Vagina (tissue), 2 donors: ENCODE results near the gene STOX2. TPM values are rescaled to one million over a fixed set of nuclear protein-coding genes. Genes with fewer than 3 reads are reported as not detected.

Experiments
- DNase-seq, 2 donors: peaks; one replicate each; pipeline ENCODE4 v3.0.0-alpha.2; 2017; ENCODE audit errors: extremely low spot score in 2 of 2
- H3K27ac ChIP-seq: fragments of 200-600 bp; sonication (generic); one replicate; pipeline ENCODE4 v1.5.1; 2019
- H3K27me3 ChIP-seq: fragments of 200-600 bp; sonication (generic); one replicate; pipeline ENCODE4 v1.5.1; 2019
- H3K36me3 ChIP-seq, 2 donors: fragments of 200-600 bp; sonication (generic); one replicate each; pipeline ENCODE4 v1.5.1; 2017 to 2019
- H3K4me1 ChIP-seq: fragments of 200-600 bp; sonication (generic); one replicate; pipeline ENCODE4 v1.5.1; 2019
- H3K4me3 ChIP-seq, 2 donors: fragments of 200-600 bp; sonication (generic); 1 replicate in 1 of 2; 2 replicates in 1 of 2; pipeline ENCODE4 v1.5.1; 2016 to 2019
- H3K9me3 ChIP-seq: fragments of 200-600 bp; sonication (generic); one replicate; pipeline ENCODE4 v1.5.1; 2019
- POLR2A ChIP-seq, 2 donors: fragments of 450-650 bp; IDR thresholded peaks; one replicate each; pipeline ENCODE4 v1.6.1; 2017; ENCODE audit warnings: antibody characterized with exemption in 2 of 2, mild to moderate bottlenecking in 2 of 2, moderate library complexity in 2 of 2
- POLR2AphosphoS5 ChIP-seq, 2 donors: sonication (generic); formaldehyde crosslinking; IDR thresholded peaks; one replicate each; pipeline ENCODE4 v1.9.0; 2017; ENCODE audit warnings: antibody characterized with exemption in 2 of 2, mild to moderate bottlenecking in 2 of 2, low read depth in 1 of 2; ENCODE audit not compliant: insufficient read depth in 1 of 2
- intact Hi-C: fragments of 100-400 bp; cut with DNase I; formaldehyde crosslinking; loops from one replicate; pipeline ENCODE4 v1.15.1; 2023
- total RNA-seq: library from RNA; depleted of rRNA; stranded (reverse); fragments of >200 nt; gene quantifications from one replicate; pipeline ENCODE4 v1.2.3, GENCODE V29; 2016
- TF ChIP-seq, protein P1 (sequence below), 3 experiments: fragments of 450-650 bp in 2 of 3; fragments of 200-600 bp in 1 of 3; sonication (generic) in 1 of 3; IDR thresholded peaks; one replicate each; pipeline ENCODE4 v1.5.1; 2017 to 2019; ENCODE audit warnings: antibody characterized with exemption in 3 of 3, mild to moderate bottlenecking in 2 of 3, moderate library complexity in 2 of 3

STOX2 gene
- total RNA-seq, 1 donor from 2014 or later, result 11.5 TPM

DNA sequence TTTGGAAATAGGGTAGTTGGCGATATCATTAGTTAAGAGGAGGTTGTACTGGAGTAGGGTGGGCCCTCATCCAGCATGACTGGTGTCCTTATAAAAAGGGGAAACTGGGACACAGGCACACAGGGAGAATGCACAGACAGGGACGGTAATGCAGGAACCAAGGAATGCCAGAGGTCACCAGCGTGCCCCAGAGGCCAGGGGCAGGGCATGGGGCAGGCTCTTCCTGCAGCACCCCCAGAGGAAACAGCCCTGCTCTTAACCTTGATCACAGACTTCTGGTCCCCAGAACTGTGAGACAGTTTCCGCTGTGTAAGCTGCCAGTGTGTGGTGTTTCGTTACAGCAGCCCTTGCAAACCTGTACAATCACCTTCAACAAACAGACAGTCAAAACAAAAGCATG lies 15.9 kb upstream of the STOX2 start:
- H3K27ac ChIP-seq, result no peak overlapping the region
- H3K4me1 ChIP-seq, result no peaks in the 10 kb centered on the region
- H3K9me3 ChIP-seq, result no peaks in the 10 kb centered on the region
- H3K27me3 ChIP-seq, result no peaks in the 10 kb centered on the region
- TF ChIP-seq POLR2A (IDR thresholded peaks at IDR 0.05) (no peak), POLR2AphosphoS5 (IDR thresholded peaks at IDR 0.05; ENCODE audit: insufficient read depth in 1 of 2, low read depth in 1 of 2) (no peak)
- TF ChIP-seq, protein P1, sequence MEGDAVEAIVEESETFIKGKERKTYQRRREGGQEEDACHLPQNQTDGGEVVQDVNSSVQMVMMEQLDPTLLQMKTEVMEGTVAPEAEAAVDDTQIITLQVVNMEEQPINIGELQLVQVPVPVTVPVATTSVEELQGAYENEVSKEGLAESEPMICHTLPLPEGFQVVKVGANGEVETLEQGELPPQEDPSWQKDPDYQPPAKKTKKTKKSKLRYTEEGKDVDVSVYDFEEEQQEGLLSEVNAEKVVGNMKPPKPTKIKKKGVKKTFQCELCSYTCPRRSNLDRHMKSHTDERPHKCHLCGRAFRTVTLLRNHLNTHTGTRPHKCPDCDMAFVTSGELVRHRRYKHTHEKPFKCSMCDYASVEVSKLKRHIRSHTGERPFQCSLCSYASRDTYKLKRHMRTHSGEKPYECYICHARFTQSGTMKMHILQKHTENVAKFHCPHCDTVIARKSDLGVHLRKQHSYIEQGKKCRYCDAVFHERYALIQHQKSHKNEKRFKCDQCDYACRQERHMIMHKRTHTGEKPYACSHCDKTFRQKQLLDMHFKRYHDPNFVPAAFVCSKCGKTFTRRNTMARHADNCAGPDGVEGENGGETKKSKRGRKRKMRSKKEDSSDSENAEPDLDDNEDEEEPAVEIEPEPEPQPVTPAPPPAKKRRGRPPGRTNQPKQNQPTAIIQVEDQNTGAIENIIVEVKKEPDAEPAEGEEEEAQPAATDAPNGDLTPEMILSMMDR (IDR thresholded peaks at IDR 0.05), result no peak
- intact Hi-C loops, result no loop called here
- H3K36me3 ChIP-seq, result no peaks in the 10 kb centered on the region
- no peak for DNase-seq
- H3K4me3 ChIP-seq, result no peak overlapping the region

DNA sequence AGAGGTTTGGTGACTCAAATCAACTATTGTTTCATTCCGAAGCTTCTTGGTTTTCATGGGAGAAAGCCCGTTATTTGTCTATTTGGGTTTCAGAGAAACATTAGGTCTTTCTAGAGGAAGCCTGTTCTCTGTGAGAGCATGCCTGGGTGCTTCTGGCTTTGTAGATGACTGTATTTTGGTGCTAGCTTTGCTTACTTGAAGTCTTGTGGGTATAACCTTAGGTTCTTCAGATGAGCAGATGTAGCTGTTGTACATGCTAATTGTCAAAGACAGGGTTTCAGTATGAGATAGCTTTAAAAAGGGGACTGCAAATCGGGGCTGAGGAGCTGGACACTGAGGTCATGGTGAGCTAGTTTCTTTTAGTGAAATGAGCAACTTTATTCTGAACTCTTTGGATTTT lies 7.9 kb upstream of the STOX2 start:
- intact Hi-C loops, result no loop called here
- H3K9me3 ChIP-seq, result no peaks in the 10 kb centered on the region
- no peaks in the 10 kb centered on the region for H3K36me3 ChIP-seq
- no peak for DNase-seq
- H3K27ac ChIP-seq, result no peak overlapping the region
- H3K4me3 ChIP-seq, result no peak overlapping the region
- no peak for TF ChIP-seq POLR2A (IDR thresholded peaks at IDR 0.05)
- TF ChIP-seq POLR2AphosphoS5 (IDR thresholded peaks at IDR 0.05; ENCODE audit: insufficient read depth in 1 of 2, low read depth in 1 of 2), result no peak
- TF ChIP-seq, protein P1 (IDR thresholded peaks at IDR 0.05), result no peak
- no peaks in the 10 kb centered on the region for H3K4me1 ChIP-seq
- H3K27me3 ChIP-seq, result no peaks in the 10 kb centered on the region

DNA sequence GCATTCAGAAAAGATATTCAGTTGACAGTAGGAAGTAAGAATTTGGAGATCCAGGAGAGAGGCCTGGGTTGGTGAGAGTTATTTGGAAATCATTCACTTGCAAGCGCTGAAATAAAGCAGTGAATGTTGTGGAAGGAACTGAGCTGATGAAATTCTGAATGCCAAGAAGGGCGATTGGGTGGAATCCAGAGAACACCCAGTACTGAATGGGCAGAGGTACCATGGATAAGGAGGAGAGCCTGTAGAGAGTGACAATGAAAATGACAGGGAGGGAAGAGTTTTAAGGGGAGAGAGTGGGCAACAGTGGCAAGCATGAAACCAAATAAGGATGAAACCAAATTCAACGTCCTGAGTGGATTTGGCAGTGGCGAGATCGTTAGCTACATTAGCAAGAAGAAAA lies 6.7 kb upstream of the STOX2 start:
- no peak for DNase-seq
- no peak for TF ChIP-seq POLR2A (IDR thresholded peaks at IDR 0.05)
- TF ChIP-seq, protein P1 (IDR thresholded peaks at IDR 0.05), result no peak
- no peak for TF ChIP-seq POLR2AphosphoS5 (IDR thresholded peaks at IDR 0.05; ENCODE audit: insufficient read depth in 1 of 2, low read depth in 1 of 2)
- intact Hi-C loops, result no loop called here
- Histone ChIP-seq H3K4me1 (no peaks in the 10 kb centered on the region), H3K9me3 (no peaks in the 10 kb centered on the region), H3K27me3 (no peaks in the 10 kb centered on the region), H3K27ac (no peak overlapping the region), H3K4me3 (no peak overlapping the region), H3K36me3 (no peaks in the 10 kb centered on the region)

DNA sequence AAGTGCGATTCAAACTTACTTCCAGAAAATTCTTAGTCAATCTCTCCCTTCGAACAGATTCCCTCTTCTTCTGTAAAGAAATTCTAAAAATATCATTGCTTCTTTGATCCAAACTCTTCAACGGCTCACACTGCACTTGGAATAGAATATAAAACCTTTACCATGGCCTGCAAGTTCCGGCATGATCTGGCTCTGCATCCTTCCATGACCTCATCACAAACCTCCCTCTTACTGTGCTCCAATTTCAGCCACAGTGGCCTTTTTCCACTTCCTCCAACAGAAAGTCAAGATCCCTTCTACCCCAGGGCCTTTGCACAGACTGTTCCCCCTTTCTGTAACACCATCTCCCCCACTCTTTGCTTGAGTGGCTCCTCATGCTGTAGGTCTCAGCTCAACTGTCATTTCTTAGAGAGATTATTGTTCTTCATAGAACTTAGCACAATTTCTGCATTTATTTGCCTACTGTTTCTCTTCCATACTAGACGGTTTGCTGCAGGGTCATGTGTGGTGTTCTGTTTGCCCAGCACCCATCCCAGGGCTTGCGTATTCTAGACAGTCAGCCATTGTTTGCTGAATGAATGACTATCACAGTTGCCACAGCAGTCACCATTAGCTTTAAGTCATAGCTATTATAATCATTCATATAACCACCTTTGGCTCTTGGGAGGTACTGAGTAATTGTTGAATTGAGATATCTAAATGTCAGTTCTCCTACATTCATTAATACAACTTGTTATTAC lies 1.9 kb upstream of the STOX2 start:
- no peak for TF ChIP-seq POLR2A (IDR thresholded peaks at IDR 0.05)
- TF ChIP-seq, protein P1 (IDR thresholded peaks at IDR 0.05), result no peak
- TF ChIP-seq POLR2AphosphoS5 (IDR thresholded peaks at IDR 0.05; ENCODE audit: insufficient read depth in 1 of 2, low read depth in 1 of 2), result no peak
- Histone ChIP-seq H3K27me3 (no peaks in the 10 kb centered on the region), H3K4me3 (no peak overlapping the region), H3K36me3 (no peaks in the 10 kb centered on the region), H3K9me3 (no peaks in the 10 kb centered on the region), H3K4me1 (peaks cover 25% of the 10 kb centered on the region), H3K27ac (no peak overlapping the region)
- intact Hi-C loops, result no loop called here
- DNase-seq, result no peak
